Measurements from ENCODE around the gene RNF220.

DNA sequence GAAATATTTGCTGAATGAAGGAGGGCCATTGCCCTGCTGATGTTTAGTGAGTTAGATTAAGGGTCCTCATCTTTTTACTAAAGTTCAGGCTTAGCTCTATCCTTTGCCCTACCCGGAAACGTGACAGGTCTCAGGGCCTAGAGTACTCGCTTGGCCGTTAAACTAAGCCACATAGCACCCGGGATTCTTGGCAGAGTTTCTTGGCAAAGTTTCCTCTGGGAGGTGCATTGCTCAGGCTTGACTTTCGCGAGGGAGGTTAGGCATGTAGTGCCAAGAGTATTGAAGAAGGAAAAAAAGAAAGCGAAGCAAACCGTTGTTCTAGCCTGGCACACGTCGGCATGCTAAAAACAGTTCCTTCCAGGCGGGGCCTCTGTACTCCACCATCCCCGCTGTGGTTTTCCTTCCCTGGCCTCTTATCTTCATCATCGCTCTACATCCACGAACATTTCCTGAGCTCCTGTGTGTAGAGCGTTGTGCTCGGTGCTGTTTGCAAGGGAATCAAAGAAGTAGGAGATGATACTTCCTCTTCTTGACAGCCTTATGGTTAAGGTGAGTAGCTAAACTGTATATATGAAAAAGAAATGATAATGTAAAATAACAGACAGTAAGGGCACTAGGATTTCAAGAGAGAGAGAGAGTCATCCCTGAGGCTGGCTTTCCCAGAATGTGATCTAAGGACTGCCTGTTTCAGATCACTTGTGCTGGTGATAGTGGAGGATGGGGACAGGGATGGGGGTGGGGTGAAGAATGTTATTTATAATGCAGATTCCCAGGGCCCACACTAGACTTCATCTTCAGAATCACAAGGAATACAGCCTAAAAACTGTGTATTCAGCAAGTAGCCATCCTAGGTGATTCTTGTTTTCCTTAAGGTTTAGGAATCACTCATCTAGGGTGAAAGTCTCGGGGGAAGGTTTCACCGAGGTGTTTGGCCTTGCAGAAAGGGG lies 18.8 kb downstream of the RNF220 start:
- TF ChIP-seq, protein P1, sequence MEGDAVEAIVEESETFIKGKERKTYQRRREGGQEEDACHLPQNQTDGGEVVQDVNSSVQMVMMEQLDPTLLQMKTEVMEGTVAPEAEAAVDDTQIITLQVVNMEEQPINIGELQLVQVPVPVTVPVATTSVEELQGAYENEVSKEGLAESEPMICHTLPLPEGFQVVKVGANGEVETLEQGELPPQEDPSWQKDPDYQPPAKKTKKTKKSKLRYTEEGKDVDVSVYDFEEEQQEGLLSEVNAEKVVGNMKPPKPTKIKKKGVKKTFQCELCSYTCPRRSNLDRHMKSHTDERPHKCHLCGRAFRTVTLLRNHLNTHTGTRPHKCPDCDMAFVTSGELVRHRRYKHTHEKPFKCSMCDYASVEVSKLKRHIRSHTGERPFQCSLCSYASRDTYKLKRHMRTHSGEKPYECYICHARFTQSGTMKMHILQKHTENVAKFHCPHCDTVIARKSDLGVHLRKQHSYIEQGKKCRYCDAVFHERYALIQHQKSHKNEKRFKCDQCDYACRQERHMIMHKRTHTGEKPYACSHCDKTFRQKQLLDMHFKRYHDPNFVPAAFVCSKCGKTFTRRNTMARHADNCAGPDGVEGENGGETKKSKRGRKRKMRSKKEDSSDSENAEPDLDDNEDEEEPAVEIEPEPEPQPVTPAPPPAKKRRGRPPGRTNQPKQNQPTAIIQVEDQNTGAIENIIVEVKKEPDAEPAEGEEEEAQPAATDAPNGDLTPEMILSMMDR (IDR thresholded peaks at IDR 0.05): no peak
- TF ChIP-seq POLR2A (IDR thresholded peaks at IDR 0.05) (no peak), EP300 (IDR thresholded peaks at IDR 0.05) (no peak)
